ENCODE results near the gene TMEM143. TPM values are rescaled to one million over a fixed set of nuclear protein-coding genes. Genes with fewer than 3 reads are reported as not detected.
"Not testable (repeated sequence)": the region's sequence is repeated elsewhere in the genome, so short reads cannot be mapped to it uniquely, and the experiment has no call there.

Gene TMEM143
- 3.7 and 6.0 TPM in 2 replicates for polyA plus RNA-seq (2014; cell fraction: cytosol; rRNA removed)
- polyA plus RNA-seq (2014; cell fraction: nucleus; rRNA removed): 8.6 and 18.9 TPM in 2 replicates

GRCh38 chr19:48363810-48364597 lies at the start of gene TMEM143, which contains the start of gene SYNGR4:
TMEM143 (minus strand) TSS chr19:48363940; CDS start chr19:48363920, 20 bp downstream.
SYNGR4 (plus strand) TSS chr19:48364367; CDS start chr19:48365843, 1,476 bp downstream.
- peak; percentile 97 for DNase-seq (ENCODE audit: low spot score)

- DNase-seq (ENCODE audit: low spot score): no peak
These were observed 42.1 kb upstream of the TMEM143 start for GRCh38 chr19:48405850-48406249.

- DNase-seq (ENCODE audit: low spot score): no peak
These were observed 41.4 kb upstream of the TMEM143 start for GRCh38 chr19:48405010-48405659.

- DNase-seq (ENCODE audit: low spot score): peak; percentile 53
These were observed 39.9 kb upstream of the TMEM143 start for GRCh38 chr19:48403606-48404005.

GRCh38 chr19:48401287-48401686 lies 37.5 kb upstream of the TMEM143 start:
- no peak for DNase-seq (ENCODE audit: low spot score)

GRCh38 chr19:48400018-48400742 lies 36.4 kb upstream of the TMEM143 start:
- DNase-seq (ENCODE audit: low spot score): peak; percentile 62

GRCh38 chr19:48398375-48399235 lies 34.9 kb upstream of the TMEM143 start:
- peak; percentile 63 for DNase-seq (ENCODE audit: low spot score)

GRCh38 chr19:48398102-48398374 lies 34.3 kb upstream of the TMEM143 start:
- no peak for DNase-seq (ENCODE audit: low spot score)

GRCh38 chr19:48397263-48398101 lies 33.7 kb upstream of the TMEM143 start:
- no peak for DNase-seq (ENCODE audit: low spot score)

GRCh38 chr19:48396824-48397176 lies 33.1 kb upstream of the TMEM143 start:
- no peak for DNase-seq (ENCODE audit: low spot score)

GRCh38 chr19:48396016-48396823 lies 32.5 kb upstream of the TMEM143 start:
- no peak for DNase-seq (ENCODE audit: low spot score)

GRCh38 chr19:48395499-48395898 lies 31.8 kb upstream of the TMEM143 start:
- no peak for DNase-seq (ENCODE audit: low spot score)

GRCh38 chr19:48395170-48395455 lies 31.4 kb upstream of the TMEM143 start:
- no peak for DNase-seq (ENCODE audit: low spot score)

- no peak for DNase-seq (ENCODE audit: low spot score)
These were observed 30.8 kb upstream of the TMEM143 start for GRCh38 chr19:48394331-48395169.

GRCh38 chr19:48393559-48394330 lies 30.0 kb upstream of the TMEM143 start, which contains the start of gene GRIN2D:
GRIN2D (plus strand) TSS chr19:48393668; CDS start chr19:48398393, 4,725 bp downstream.
- DNase-seq (ENCODE audit: low spot score): no peak

- DNase-seq (ENCODE audit: low spot score): no peak
These were observed 29.3 kb upstream of the TMEM143 start for GRCh38 chr19:48392860-48393558.

GRCh38 chr19:48392006-48392344 lies 28.2 kb upstream of the TMEM143 start:
- DNase-seq (ENCODE audit: low spot score): not testable (repeated sequence)
